NCI-H146 treated with DMSO at 0.1 percent for 48 hours (cell line): Measurements from ENCODE around the gene ASXL3.
A peak's percentile ranks its signal among the peaks of the same experiment; 100 is the strongest.

ENCODE experiments used
- DNase-seq: peaks from one replicate; lab custom pipeline; 2025; ENCODE audit not compliant: unreplicated experiment; lab: John Stamatoyannopoulos, UW

The ASXL3 gene

GRCh38 chr18:33577685-33578517 lies at the start of gene ASXL3:
Gene ASXL3 (plus strand): TSS chr18:33578219. CDS start chr18:33578632, 413 bp downstream.
- peak; percentile 70 for DNase-seq

GRCh38 chr18:33532978-33533377 lies 45.0 kb upstream of the ASXL3 start:
- DNase-seq, result no peak

GRCh38 chr18:33536904-33537303 lies 41.1 kb upstream of the ASXL3 start:
- DNase-seq, result no peak

GRCh38 chr18:33538418-33539042 lies 39.5 kb upstream of the ASXL3 start:
- no peak for DNase-seq

GRCh38 chr18:33540392-33540791 lies 37.6 kb upstream of the ASXL3 start:
- no peak for DNase-seq

- DNase-seq, result no peak
These were observed 36.7 kb upstream of the ASXL3 start for GRCh38 chr18:33541316-33541715.

GRCh38 chr18:33556846-33557245 lies 21.2 kb upstream of the ASXL3 start:
- no peak for DNase-seq

GRCh38 chr18:33557706-33558105 lies 20.3 kb upstream of the ASXL3 start:
- no peak for DNase-seq

GRCh38 chr18:33558529-33558928 lies 19.5 kb upstream of the ASXL3 start:
- no peak for DNase-seq

- no peak for DNase-seq
These were observed 17.2 kb upstream of the ASXL3 start for GRCh38 chr18:33560686-33561370.

- no peak for DNase-seq
These were observed 15.3 kb upstream of the ASXL3 start for GRCh38 chr18:33562741-33563140.

GRCh38 chr18:33567705-33568104 lies 10.3 kb upstream of the ASXL3 start:
- no peak for DNase-seq

- DNase-seq, result no peak
These were observed 5.8 kb upstream of the ASXL3 start for GRCh38 chr18:33571998-33572787.

GRCh38 chr18:33573193-33573592 lies 4.8 kb upstream of the ASXL3 start:
- peak; percentile 51 for DNase-seq

- no peak for DNase-seq
These were observed 2.6 kb upstream of the ASXL3 start for GRCh38 chr18:33575451-33575850.

- no peak for DNase-seq
These were observed 896 bp upstream of the ASXL3 start for GRCh38 chr18:33576999-33577646.

- DNase-seq, result peak; percentile 67
These were observed 714 bp downstream of the ASXL3 start for GRCh38 chr18:33578518-33579348.

- peak; percentile 67 for DNase-seq
These were observed 1.6 kb downstream of the ASXL3 start for GRCh38 chr18:33579349-33580215.

GRCh38 chr18:33580546-33580945 lies 2.5 kb downstream of the ASXL3 start:
- no peak for DNase-seq
